ENCODE measurements around the gene NAALADL2.
"Not testable (repeated sequence)": the region's sequence is repeated elsewhere in the genome, so short reads cannot be mapped to it uniquely, and the experiment has no call there.

Gene NAALADL2

DNA sequence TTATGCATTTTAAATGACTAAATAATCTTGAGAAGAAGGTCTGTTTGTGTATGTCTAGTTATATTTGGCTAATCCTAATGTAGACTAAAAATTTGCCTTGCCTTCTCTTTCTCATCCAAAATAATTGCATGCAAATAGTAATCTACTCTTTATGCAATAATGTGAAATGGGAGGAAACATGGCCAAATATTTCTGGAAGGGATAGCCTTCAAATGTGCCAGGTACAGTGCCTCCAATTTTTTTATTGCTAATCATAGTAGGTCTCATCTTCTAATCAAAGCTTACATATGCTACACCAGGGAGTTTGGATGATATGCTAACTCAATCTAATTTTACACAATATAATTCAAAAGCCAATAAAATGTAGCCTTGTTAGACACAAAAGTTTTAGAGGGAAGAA is 911.3 kb downstream of the NAALADL2 start:
- Histone ChIP-seq H2AFZ (ENCODE audit: low read depth, low read length) (no peak overlapping the region), H3K4me1 (ENCODE audit: low read length) (no peaks in the 10 kb centered on the region), H3K4me3 (ENCODE audit: low read length) (no peak overlapping the region), H3K79me2 (ENCODE audit: low read length) (no peaks in the 10 kb centered on the region), H3K27ac (ENCODE audit: low read length) (no peak overlapping the region), H3K36me3 (replicated peaks; ENCODE audit: low read depth, low read length) (no peaks in the 10 kb centered on the region), H3K4me2 (ENCODE audit: low read length) (no peak overlapping the region), H3K9me3 (ENCODE audit: insufficient read depth, low read length) (0 out of 2 replicates have a peak, but pooled peaks cover 2% of the 10 kb centered on the region), H4K20me1 (ENCODE audit: insufficient read depth, low read length) (no peaks in the 10 kb centered on the region), H3K27me3 (ENCODE audit: low read depth, low read length) (no peaks in the 10 kb centered on the region), H3K9ac (ENCODE audit: low read length) (no peak overlapping the region)
- TF ChIP-seq, protein P1, sequence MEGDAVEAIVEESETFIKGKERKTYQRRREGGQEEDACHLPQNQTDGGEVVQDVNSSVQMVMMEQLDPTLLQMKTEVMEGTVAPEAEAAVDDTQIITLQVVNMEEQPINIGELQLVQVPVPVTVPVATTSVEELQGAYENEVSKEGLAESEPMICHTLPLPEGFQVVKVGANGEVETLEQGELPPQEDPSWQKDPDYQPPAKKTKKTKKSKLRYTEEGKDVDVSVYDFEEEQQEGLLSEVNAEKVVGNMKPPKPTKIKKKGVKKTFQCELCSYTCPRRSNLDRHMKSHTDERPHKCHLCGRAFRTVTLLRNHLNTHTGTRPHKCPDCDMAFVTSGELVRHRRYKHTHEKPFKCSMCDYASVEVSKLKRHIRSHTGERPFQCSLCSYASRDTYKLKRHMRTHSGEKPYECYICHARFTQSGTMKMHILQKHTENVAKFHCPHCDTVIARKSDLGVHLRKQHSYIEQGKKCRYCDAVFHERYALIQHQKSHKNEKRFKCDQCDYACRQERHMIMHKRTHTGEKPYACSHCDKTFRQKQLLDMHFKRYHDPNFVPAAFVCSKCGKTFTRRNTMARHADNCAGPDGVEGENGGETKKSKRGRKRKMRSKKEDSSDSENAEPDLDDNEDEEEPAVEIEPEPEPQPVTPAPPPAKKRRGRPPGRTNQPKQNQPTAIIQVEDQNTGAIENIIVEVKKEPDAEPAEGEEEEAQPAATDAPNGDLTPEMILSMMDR (IDR thresholded peaks at IDR 0.05; ENCODE audit: low read depth, low read length), result no peak
- TF ChIP-seq EZH2phosphoT487 (IDR thresholded peaks at IDR 0.05; ENCODE audit: low read depth), result no peak

DNA sequence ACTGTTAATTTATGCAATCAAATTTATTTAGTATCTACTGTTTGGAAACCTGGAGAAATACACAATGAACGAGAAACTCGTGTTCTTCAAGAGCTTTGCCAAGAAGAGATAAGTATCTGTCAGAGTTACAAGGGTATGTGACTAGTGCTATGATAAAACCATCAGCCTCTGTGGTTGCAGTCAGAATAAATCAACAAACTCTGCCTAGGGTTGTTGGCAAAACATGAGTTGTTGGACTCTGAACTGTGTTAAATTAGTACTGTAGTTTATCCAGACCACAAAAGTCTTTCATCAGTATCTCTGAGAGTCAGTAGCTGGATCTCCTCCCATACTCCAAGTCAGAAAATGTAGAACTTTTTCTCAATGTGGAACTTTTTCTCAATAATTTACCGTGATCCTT is 918.4 kb downstream of the NAALADL2 start:
- H3K4me1 ChIP-seq (ENCODE audit: low read length), result no peaks in the 10 kb centered on the region
- no peaks in the 10 kb centered on the region for H4K20me1 ChIP-seq (ENCODE audit: insufficient read depth, low read length)
- H3K4me2 ChIP-seq (ENCODE audit: low read length), result no peak overlapping the region
- no peaks in the 10 kb centered on the region for H3K79me2 ChIP-seq (ENCODE audit: low read length)
- TF ChIP-seq, protein P1 (IDR thresholded peaks at IDR 0.05; ENCODE audit: low read depth, low read length), result no peak
- no peak for TF ChIP-seq EZH2phosphoT487 (IDR thresholded peaks at IDR 0.05; ENCODE audit: low read depth)
- H3K9me3 ChIP-seq (ENCODE audit: insufficient read depth, low read length), result no peaks in the 10 kb centered on the region
- H3K27ac ChIP-seq (ENCODE audit: low read length), result no peak overlapping the region
- no peaks in the 10 kb centered on the region for H3K36me3 ChIP-seq (replicated peaks; ENCODE audit: low read depth, low read length)
- H2AFZ ChIP-seq (ENCODE audit: low read depth, low read length), result no peak overlapping the region
- H3K27me3 ChIP-seq (ENCODE audit: low read depth, low read length), result no peaks in the 10 kb centered on the region
- no peak overlapping the region for H3K9ac ChIP-seq (ENCODE audit: low read length)
- H3K4me3 ChIP-seq (ENCODE audit: low read length), result no peak overlapping the region

DNA sequence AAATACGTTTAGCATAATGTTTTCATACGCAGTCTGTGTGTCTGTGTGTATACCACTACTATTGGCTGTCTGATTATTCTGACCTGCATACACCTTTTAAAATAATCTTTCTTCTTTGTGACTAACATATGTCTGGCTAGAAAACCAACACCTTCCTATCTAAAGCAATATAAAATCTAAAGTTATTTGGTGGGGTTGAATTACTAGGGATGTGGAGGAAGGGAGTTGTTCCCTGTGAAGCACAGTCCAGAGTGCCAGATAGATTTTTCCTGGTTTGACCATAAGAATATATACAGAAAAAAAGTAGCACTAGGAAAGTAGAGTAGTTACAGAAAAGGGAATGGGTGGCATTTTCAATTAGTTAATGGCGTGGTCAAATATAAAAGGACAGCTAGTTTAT is 918.8 kb downstream of the NAALADL2 start:
- no peaks in the 10 kb centered on the region for H3K9me3 ChIP-seq (ENCODE audit: insufficient read depth, low read length)
- H2AFZ ChIP-seq (ENCODE audit: low read depth, low read length), result no peak overlapping the region
- no peaks in the 10 kb centered on the region for H3K4me1 ChIP-seq (ENCODE audit: low read length)
- no peaks in the 10 kb centered on the region for H4K20me1 ChIP-seq (ENCODE audit: insufficient read depth, low read length)
- TF ChIP-seq, protein P1 (IDR thresholded peaks at IDR 0.05; ENCODE audit: low read depth, low read length), result no peak
- no peak for TF ChIP-seq EZH2phosphoT487 (IDR thresholded peaks at IDR 0.05; ENCODE audit: low read depth)
- H3K9ac ChIP-seq (ENCODE audit: low read length), result no peak overlapping the region
- H3K79me2 ChIP-seq (ENCODE audit: low read length), result no peaks in the 10 kb centered on the region
- H3K4me3 ChIP-seq (ENCODE audit: low read length), result no peak overlapping the region
- H3K4me2 ChIP-seq (ENCODE audit: low read length), result no peak overlapping the region
- no peaks in the 10 kb centered on the region for H3K36me3 ChIP-seq (replicated peaks; ENCODE audit: low read depth, low read length)
- no peaks in the 10 kb centered on the region for H3K27me3 ChIP-seq (ENCODE audit: low read depth, low read length)
- no peak overlapping the region for H3K27ac ChIP-seq (ENCODE audit: low read length)

DNA sequence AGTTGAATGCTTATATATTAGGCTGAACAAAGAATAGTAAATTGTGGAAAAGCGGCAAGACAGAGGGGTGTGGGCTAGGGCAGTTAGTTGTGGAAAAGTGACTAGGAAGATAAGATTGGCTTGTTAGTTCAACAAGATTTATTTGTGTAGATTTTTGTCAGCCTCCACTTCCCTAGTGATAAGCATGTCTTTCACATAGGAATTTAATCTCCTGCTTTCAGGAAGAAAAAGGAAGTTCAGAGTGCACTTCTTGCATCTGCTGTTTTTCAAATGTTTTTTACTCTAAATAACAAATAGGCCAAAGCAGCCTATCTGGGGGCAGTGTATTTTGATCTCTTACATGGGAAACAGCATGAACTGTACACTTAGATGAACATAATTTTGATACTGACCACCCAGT is 919.9 kb downstream of the NAALADL2 start:
- H3K4me1 ChIP-seq (ENCODE audit: low read length), result no peaks in the 10 kb centered on the region
- H2AFZ ChIP-seq (ENCODE audit: low read depth, low read length), result no peak overlapping the region
- H4K20me1 ChIP-seq (ENCODE audit: insufficient read depth, low read length), result no peaks in the 10 kb centered on the region
- no peak overlapping the region for H3K9ac ChIP-seq (ENCODE audit: low read length)
- no peaks in the 10 kb centered on the region for H3K9me3 ChIP-seq (ENCODE audit: insufficient read depth, low read length)
- TF ChIP-seq, protein P1 (IDR thresholded peaks at IDR 0.05; ENCODE audit: low read depth, low read length), result no peak
- TF ChIP-seq EZH2phosphoT487 (IDR thresholded peaks at IDR 0.05; ENCODE audit: low read depth), result no peak
- H3K27me3 ChIP-seq (ENCODE audit: low read depth, low read length), result no peaks in the 10 kb centered on the region
- H3K4me3 ChIP-seq (ENCODE audit: low read length), result no peak overlapping the region
- H3K36me3 ChIP-seq (replicated peaks; ENCODE audit: low read depth, low read length), result no peaks in the 10 kb centered on the region
- no peak overlapping the region for H3K4me2 ChIP-seq (ENCODE audit: low read length)
- no peaks in the 10 kb centered on the region for H3K79me2 ChIP-seq (ENCODE audit: low read length)
- no peak overlapping the region for H3K27ac ChIP-seq (ENCODE audit: low read length)

DNA sequence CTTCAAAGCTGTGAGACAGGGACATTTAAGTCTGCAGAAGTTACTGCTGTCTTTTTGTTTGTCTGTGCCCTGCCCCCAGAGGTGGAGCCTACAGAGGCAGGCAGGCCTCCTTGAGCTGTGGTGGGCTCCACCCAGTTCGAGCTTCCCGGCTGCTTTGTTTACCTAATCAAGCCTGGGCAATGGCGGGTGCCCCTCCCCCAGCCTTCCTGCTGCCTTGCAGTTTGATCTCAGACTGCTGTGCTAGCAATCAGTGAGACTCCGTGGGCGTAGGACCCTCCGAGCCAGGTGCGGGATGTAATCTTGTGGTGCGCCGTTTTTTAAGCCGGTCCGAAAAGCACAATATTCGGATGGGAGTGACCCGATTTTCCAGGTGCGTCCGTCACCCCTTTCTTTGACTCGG is 928.0 kb downstream of the NAALADL2 start:
- H4K20me1 ChIP-seq (ENCODE audit: insufficient read depth, low read length); H3K9ac ChIP-seq (ENCODE audit: low read length); H3K27me3 ChIP-seq (ENCODE audit: low read depth, low read length); H3K4me2 ChIP-seq (ENCODE audit: low read length); H3K9me3 ChIP-seq (ENCODE audit: insufficient read depth, low read length); H3K27ac ChIP-seq (ENCODE audit: low read length); H3K36me3 ChIP-seq (replicated peaks; ENCODE audit: low read depth, low read length); H3K4me1 ChIP-seq (ENCODE audit: low read length); H3K79me2 ChIP-seq (ENCODE audit: low read length); H3K4me3 ChIP-seq (ENCODE audit: low read length); H2AFZ ChIP-seq (ENCODE audit: low read depth, low read length): not testable (repeated sequence)

Measured in OCI-LY3 (cell line).